Amygdala (tissue), 56 donors: Measurements from ENCODE around the gene EFCAB10.
"Not testable (repeated sequence)": the region's sequence is repeated elsewhere in the genome, so short reads cannot be mapped to it uniquely, and the experiment has no call there.

Experiments used
- DNase-seq, 56 donors: peaks; one replicate each; lab custom pipeline; 2025; lab: John Stamatoyannopoulos, UW

EFCAB10 gene

DNA sequence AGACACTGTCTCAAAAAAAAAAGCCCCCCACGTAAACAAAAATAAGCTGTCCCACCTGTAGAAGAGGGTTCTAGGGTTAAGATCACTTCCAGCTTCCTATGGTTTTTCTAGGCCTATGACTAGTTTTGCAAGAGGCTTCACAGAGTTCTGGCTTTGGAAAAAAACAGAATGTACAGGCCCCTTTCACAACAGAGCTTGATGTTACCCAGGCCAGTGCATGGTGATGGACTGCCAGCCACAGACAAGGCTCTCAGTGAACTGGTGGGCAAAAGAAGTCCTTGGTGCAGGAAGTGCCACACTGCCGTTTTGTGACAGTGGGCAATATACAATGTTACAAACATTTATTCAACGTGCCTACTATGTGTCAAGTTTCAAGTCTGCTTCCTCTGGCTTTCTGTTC is 18.3 kb upstream of the EFCAB10 start:
- no peak for DNase-seq

GRCh38 chr7:105599080-105599479 is 17.8 kb upstream of the EFCAB10 start:
- not testable (repeated sequence) for DNase-seq

GRCh38 chr7:105596866-105597265 is 15.6 kb upstream of the EFCAB10 start:
- no peak for DNase-seq

- no peak for DNase-seq
These were observed 12.7 kb upstream of the EFCAB10 start for GRCh38 chr7:105594034-105594433.

- no peak for DNase-seq
These were observed 10.2 kb upstream of the EFCAB10 start for GRCh38 chr7:105591522-105591921.

- DNase-seq: no peak
These were observed 9.5 kb upstream of the EFCAB10 start for GRCh38 chr7:105590793-105591192.

DNA sequence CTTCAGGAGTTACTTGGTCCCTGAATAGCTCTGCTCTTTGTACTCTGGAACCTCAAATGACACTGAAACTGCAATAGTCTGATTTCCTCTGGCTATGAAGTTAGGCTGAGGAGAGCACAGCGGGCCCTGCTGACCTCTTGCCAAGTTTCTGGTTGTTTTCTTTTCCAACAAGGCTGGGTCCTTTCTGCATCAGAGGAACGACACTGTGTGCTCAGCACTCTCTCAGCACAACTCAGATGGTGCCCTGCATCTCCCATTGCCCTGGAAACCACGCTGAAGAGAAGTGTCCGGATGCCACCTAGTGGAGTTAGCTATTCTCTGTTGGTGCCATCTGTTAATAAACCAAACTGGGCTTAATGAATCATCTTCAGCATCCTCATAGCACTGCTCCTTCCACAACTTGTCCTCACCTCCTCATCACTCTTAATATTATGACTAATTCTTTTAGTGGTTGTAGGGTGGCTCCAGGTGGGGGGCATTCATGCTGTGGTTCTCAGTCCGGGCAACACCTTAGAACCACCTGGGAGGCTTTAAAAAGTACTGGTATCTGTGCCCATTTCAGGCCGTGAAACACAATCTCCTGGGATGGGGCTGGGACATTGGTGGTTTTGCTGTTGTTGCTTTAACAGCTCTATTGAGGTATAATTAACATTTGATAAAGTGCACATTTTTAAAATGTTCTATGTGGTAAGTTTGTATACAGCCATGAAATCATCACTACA is 8.2 kb upstream of the EFCAB10 start:
- peak in 50 of 56 donors; percentile 18 to 90 (median 66) for DNase-seq

- DNase-seq: no peak
These were observed 6.8 kb upstream of the EFCAB10 start for GRCh38 chr7:105587909-105588635.

GRCh38 chr7:105585850-105586500 is 4.7 kb upstream of the EFCAB10 start:
- no peak for DNase-seq

- no peak for DNase-seq
These were observed 2.9 kb upstream of the EFCAB10 start for GRCh38 chr7:105584165-105584564.

GRCh38 chr7:105583061-105583460 is 1.8 kb upstream of the EFCAB10 start:
- DNase-seq: no peak

DNA sequence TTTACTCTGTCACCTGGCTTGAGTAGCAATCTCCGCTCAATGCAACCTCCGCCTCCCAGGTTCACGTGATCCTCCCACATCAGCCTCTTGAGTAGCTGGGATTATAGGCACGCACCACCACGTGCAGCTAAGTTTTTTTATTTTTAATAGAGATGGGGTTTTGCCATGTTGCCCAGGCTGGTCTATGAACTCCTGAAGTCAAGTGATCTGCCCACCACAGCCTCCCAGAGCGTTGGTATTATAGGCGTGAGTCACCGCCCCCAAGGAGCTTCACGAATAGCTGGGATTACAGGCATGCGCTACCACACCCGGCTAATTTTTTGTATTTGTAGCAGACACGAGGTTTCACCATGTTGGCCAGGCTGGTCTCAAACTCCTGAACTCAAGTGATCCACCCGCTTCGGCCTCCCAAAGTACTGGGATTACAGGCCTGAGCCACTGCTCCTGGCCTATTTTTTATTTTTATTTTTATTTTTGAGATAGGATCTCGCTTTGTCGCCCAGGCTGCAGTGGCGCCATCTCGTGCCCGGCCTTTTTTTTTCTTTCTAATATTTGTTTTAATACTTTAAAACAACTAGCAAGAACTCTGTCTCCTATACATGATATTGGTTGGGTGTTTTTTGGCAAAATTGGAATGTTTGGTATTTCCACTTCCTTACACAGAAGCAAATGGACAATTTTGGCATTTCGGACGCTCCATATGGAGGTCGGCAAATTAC is 1.1 kb downstream of the EFCAB10 start:
- DNase-seq: no peak

DNA sequence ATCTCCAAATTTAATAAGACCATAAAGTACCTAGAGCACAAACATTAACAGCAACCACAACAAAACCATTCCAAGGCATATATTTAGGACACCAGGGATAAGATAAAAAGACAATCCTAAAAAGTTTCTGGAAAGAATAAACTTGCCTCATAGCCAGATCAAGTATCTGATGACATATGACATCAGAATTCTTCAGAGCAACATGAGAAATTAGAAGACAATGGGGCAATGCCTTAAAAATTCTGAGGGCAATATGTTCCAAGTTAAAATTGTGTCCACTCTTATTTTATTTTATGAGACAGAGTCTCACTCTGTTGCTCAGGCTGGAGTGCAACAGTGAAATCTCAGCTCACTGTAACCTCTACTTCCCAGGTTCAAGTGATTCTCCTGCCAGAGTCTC is 2.8 kb downstream of the EFCAB10 start:
- no peak for DNase-seq

GRCh38 chr7:105577251-105577650 is 4.0 kb downstream of the EFCAB10 start:
- no peak for DNase-seq

DNA sequence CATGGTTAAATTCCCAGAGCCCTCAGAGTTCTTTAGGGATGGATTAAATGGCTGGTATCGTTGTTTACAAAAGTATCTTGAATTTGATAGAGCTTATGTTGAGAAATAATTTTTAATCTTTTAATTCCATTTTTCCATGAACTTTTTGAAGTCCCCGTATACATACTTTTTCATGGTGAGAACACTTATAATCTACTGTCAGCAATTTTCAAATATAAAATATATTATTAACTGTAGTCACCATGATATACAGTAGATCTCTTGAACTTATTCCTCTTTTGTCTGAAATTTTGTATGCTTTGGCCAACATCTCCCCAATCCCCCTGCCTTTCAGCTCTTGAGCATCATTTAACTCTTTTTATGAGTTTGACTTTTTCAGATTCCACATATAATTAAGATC is 9.4 kb downstream of the EFCAB10 start:
- DNase-seq: no peak

DNA sequence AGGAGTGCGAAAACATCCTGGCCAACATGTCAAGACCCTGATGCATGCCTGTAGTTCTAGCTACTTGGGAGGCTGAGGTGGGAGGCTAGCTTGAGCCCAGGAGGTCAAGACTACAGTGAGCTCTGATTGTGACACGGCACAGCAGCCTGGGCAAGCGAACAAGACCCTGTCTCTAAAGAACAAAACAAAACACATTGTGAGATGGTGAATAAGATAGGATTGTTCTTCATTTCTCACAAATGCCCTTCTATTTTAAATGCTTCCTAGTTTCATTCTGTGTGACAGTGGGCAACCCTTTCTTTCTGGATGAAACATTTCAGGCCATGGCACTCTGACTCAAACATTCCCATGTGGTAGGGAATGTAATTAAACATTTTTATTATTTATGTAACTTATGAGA is 13.5 kb downstream of the EFCAB10 start:
- DNase-seq: no peak

- no peak for DNase-seq
These were observed 14.3 kb downstream of the EFCAB10 start for GRCh38 chr7:105567024-105567423.

- peak in 8 of 56 donors; percentile 4 to 13 (median 7) for DNase-seq
These were observed 16.1 kb downstream of the EFCAB10 start for GRCh38 chr7:105565190-105565589.

GRCh38 chr7:105559926-105560325 is 21.4 kb downstream of the EFCAB10 start:
- no peak for DNase-seq

GRCh38 chr7:105538339-105538738 is 43.0 kb downstream of the EFCAB10 start:
- no peak for DNase-seq
